ENCODE measurements around the gene LMNTD2. TPM values are rescaled to one million over a fixed set of nuclear protein-coding genes. Genes with fewer than 3 reads are reported as not detected.

The LMNTD2 gene
- total RNA-seq, 2 donors from 2014 or later = 8.7 to 19.2 TPM

DNA sequence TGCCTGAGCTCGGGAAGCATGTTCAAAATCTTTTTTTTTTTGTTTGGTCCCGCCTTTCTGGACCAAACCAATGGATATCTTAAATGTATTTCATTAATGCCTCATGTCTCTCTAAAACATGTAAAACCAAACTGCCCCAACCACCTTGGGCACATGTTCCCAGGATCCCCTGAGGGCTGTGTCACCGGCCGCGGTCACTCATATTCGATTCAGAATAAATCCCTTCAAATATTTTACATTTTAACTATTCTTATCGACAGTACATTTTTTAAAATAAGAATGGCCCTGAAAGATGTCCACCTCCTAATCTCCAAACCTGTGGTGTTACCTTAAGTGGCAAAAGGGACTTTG is 55.6 kb downstream of the LMNTD2 start:
- no peak for DNase-seq (ENCODE audit: low spot score)
- Histone ChIP-seq H3K4me3 (peak overlapping the region; percentile 25 to 37), H3K9me3 (no peaks in the 10 kb centered on the region), H3K36me3 (peaks cover 4 to 12% of the 10 kb centered on the region in 2 donors), H3K4me1 (replicated peaks) (peaks cover 14% of the 10 kb centered on the region), H3K27me3 (replicated peaks; ENCODE audit: insufficient read depth) (no peaks in the 10 kb centered on the region), H3K27ac (peak overlapping the region; percentile 61 to 77)
- 58% methylated on average over 7 of the region's 7 CpGs for WGBS
- TF ChIP-seq POLR2AphosphoS5 (IDR thresholded peaks at IDR 0.05) (no peak), POLR2A (IDR thresholded peaks at IDR 0.05) (no peak)
- TF ChIP-seq, protein P1, sequence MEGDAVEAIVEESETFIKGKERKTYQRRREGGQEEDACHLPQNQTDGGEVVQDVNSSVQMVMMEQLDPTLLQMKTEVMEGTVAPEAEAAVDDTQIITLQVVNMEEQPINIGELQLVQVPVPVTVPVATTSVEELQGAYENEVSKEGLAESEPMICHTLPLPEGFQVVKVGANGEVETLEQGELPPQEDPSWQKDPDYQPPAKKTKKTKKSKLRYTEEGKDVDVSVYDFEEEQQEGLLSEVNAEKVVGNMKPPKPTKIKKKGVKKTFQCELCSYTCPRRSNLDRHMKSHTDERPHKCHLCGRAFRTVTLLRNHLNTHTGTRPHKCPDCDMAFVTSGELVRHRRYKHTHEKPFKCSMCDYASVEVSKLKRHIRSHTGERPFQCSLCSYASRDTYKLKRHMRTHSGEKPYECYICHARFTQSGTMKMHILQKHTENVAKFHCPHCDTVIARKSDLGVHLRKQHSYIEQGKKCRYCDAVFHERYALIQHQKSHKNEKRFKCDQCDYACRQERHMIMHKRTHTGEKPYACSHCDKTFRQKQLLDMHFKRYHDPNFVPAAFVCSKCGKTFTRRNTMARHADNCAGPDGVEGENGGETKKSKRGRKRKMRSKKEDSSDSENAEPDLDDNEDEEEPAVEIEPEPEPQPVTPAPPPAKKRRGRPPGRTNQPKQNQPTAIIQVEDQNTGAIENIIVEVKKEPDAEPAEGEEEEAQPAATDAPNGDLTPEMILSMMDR (IDR thresholded peaks at IDR 0.05) = no peak
- intact Hi-C loops (cut with DNase I) = loop anchor here (5.0 to 10.0 kb wide), 2 partner anchors 98 to 270 kb away; partner anchors contain the start of genes PSMD13 and SIRT3

MicroRNA genes within 50 kb of the gene (microRNA counts, 767-probe panel; counts per million panel counts)
- 0 to 431 counts per million in 2 donors for microRNA hsa-miR-210

Small RNAs within 50 kb of the gene (microRNA-seq; reads per million reads assigned to microRNA genes)
- gene MIR210 = 79.2 reads per million, percentile 71 among the genes with 10 or more reads in this experiment

Small RNAs within 50 kb of the gene (small RNA-seq; reads per million reads assigned to genes)
- gene MIR210 = 9.0 to 54.3 reads per million in 2 donors

Other genes starting within 250 kb of the LMNTD2 start
- gene IFITM1, start 246.7 kb downstream of the LMNTD2 start, total RNA-seq = 100 to 1,000 TPM in 1 of 2 donors, 10 to 100 TPM in 1; 73.9 to 182 TPM
- 100 to 1,000 TPM; 123 to 477 TPM for gene IFITM3, start 239.9 kb downstream of the LMNTD2 start, total RNA-seq
- 10 to 100 TPM in 1 of 2 donors, 1 to 10 TPM in 1; 5.8 to 14.2 TPM for gene B4GALNT4, start 191.2 kb downstream of the LMNTD2 start, total RNA-seq
- 10 to 100 TPM; 58.6 to 88.4 TPM for gene PKP3, start 166.5 kb downstream of the LMNTD2 start, total RNA-seq
- 10 to 100 TPM; 40.4 to 75.6 TPM for gene SIGIRR, start 145.7 kb downstream of the LMNTD2 start, total RNA-seq
- gene ANO9, start 118.7 kb downstream of the LMNTD2 start, total RNA-seq = 1 to 10 TPM; 8.4 to 9.1 TPM
- gene PTDSS2, start 110.5 kb downstream of the LMNTD2 start, total RNA-seq = 10 to 100 TPM; 46.3 to 50.3 TPM
- 100 to 1,000 TPM; 221 to 272 TPM for gene RNH1, start 53.5 kb downstream of the LMNTD2 start, total RNA-seq
- 10 to 100 TPM; 47.0 to 62.8 TPM for gene HRAS, start 25.2 kb downstream of the LMNTD2 start, total RNA-seq
- 1 to 10 TPM; 1.9 to 9.1 TPM for gene LRRC56, start 23.2 kb downstream of the LMNTD2 start, total RNA-seq
- 100 to 1,000 TPM in 1 of 2 donors, 10 to 100 TPM in 1; 49.4 to 107 TPM for gene RASSF7, start 232 bp upstream of the LMNTD2 start, total RNA-seq
- 10 to 100 TPM; 20.8 to 55.2 TPM for gene PHRF1, start 15.7 kb upstream of the LMNTD2 start, total RNA-seq
- 10 to 100 TPM; 34.7 to 39.8 TPM for gene IRF7, start 55.2 kb upstream of the LMNTD2 start, total RNA-seq
- gene CDHR5, start 64.2 kb upstream of the LMNTD2 start, total RNA-seq = under 1 TPM in 1 of 2 donors, not detected in 1; 0.34 TPM
- gene SCT, start 66.4 kb upstream of the LMNTD2 start, total RNA-seq = not detected
- gene DRD4, start 76.5 kb upstream of the LMNTD2 start, total RNA-seq = under 1 TPM; 0.68 TPM
- gene DEAF1, start 134.5 kb upstream of the LMNTD2 start, total RNA-seq = 100 to 1,000 TPM in 1 of 2 donors, 10 to 100 TPM in 1; 53.5 to 102 TPM
- gene TMEM80, start 135.1 kb upstream of the LMNTD2 start, total RNA-seq = 10 to 100 TPM; 66.0 to 70.9 TPM
- gene EPS8L2, start 145.5 kb upstream of the LMNTD2 start, total RNA-seq = 100 to 1,000 TPM in 1 of 2 donors, 10 to 100 TPM in 1; 92.1 to 114 TPM
- 100 to 1,000 TPM; 124 to 285 TPM for gene TALDO1, start 186.7 kb upstream of the LMNTD2 start, total RNA-seq
- gene GATD1, start 216.7 kb upstream of the LMNTD2 start, total RNA-seq = 10 to 100 TPM; 29.9 to 72.3 TPM
- gene CEND1, start 229.4 kb upstream of the LMNTD2 start, total RNA-seq = 1 to 10 TPM in 1 of 2 donors, under 1 TPM in 1; 0.18 to 1.6 TPM
- gene SLC25A22, start 237.5 kb upstream of the LMNTD2 start, total RNA-seq = 10 to 100 TPM; 21.2 to 43.2 TPM
- 10 to 100 TPM; 15.3 to 60.5 TPM for gene PIDD1, start 244.5 kb upstream of the LMNTD2 start, total RNA-seq
- 100 to 1,000 TPM; 431 to 906 TPM for gene RPLP2, start 249.2 kb upstream of the LMNTD2 start, total RNA-seq